ENCODE measurements around the gene GJC2. TPM values are rescaled to one million over a fixed set of nuclear protein-coding genes. Genes with fewer than 3 reads are reported as not detected.

The GJC2 gene
- total and polyA plus RNA-seq, 2 donors (not counting 1 experiment from before 2014, with no cell fraction given) = 0.16 to 0.30 TPM

- Histone ChIP-seq H3K4me2 (replicated peaks; ENCODE audit: low read depth, low read length, poor library complexity, severe bottlenecking) (no peak overlapping the region), H3K79me2 (ENCODE audit: control insufficient read depth, insufficient read depth, low read length) (peaks cover 57% of the 10 kb centered on the region), H3K4me3 (ENCODE audit: control extremely low read depth in 1 of 5, extremely low read depth in 1 of 5, insufficient read depth in 1 of 5, low read depth in 2 of 5, low read length in 4 of 5) (no peak overlapping the region), H3K27me3 (replicated peaks in 1 of 4; ENCODE audit: control extremely low read depth in 1 of 4, control insufficient read depth in 3 of 4, insufficient read depth in 4 of 4, low read length in 3 of 4) (no peaks in the 10 kb centered on the region), H3K36me3 (replicated peaks in 1 of 2; ENCODE audit: control extremely low read depth in 1 of 2, control insufficient read depth in 1 of 2, extremely low read depth in 1 of 2, insufficient read depth in 2 of 2, low read length in 1 of 2) (peaks cover 0 to 10% of the 10 kb centered on the region in 2 experiments), H2AFZ (ENCODE audit: insufficient read depth, low read depth, low read length, poor library complexity, severe bottlenecking) (no peak overlapping the region), H3K4me1 (ENCODE audit: control insufficient read depth in 2 of 2, insufficient read depth in 2 of 2, low read length in 2 of 2) (no peaks in the 10 kb centered on the region), H3K9me3 (ENCODE audit: control extremely low read depth in 1 of 3, control insufficient read depth in 2 of 3, insufficient read depth in 1 of 3, low read length in 2 of 3) (peaks cover 0 to 12% (median 0%) of the 10 kb centered on the region in 3 donors), H4K20me1 (ENCODE audit: control insufficient read depth, insufficient read depth, low read length, poor library complexity, severe bottlenecking) (peaks cover 34% of the 10 kb centered on the region), H3K27ac (ENCODE audit: low read length in 2 of 2) (no peak overlapping the region), H3K9ac (ENCODE audit: low read length) (no peak overlapping the region)
- Mint-ChIP-seq H3K27ac (peak overlapping the region; percentile 20), H3K4me3 (no peak overlapping the region), H3K9me3 (ENCODE audit: insufficient read depth) (no peaks in the 10 kb centered on the region), H3K27me3 (no peaks in the 10 kb centered on the region), H3K4me1 (peaks cover 6% of the 10 kb centered on the region)
- POLR2A ChIA-PET = interaction anchor here (0.6 kb wide), 1 partner anchor 21 kb away, joined by 5 read pairs; no protein-coding TSS in a partner anchor
- peak; percentile 65 for ATAC-seq (ENCODE audit: low read depth)
- DNase-seq = peak; percentile 69
- TF ChIP-seq EZH2 (IDR thresholded peaks at IDR 0.05; ENCODE audit: borderline replicate concordance, insufficient read depth, low read depth, low read length, poor library complexity, severe bottlenecking) (no peak), CTCF (IDR thresholded peaks at IDR 0.05) (no peak)
- intact Hi-C loops (cut with micrococcal nuclease) = loop anchor here (1.0 kb wide), 2 partner anchors 9 to 39 kb away; partner anchors contain the start of gene IBA57
- WGBS (ENCODE audit: insufficient coverage) = 94% methylated on average over 44 of the region's 52 CpGs
- CTCF ChIA-PET = no interaction called here
Measured at GRCh38 chr1:228174482-228175315, 25.0 kb downstream of the GJC2 start.
